ACHN (cell line): ENCODE results near the gene SUN3.

Source experiments
- DNase-seq: peaks from one replicate; pipeline ENCODE4 v3.0.0-alpha.2; 2015
- in situ Hi-C: cut with HindIII; loops from 2 replicates; pipeline ENCODE4 v1.10.0; 2017; ENCODE audit warnings: low sequenced_read_pairs, low pct_ligation_motif_present, low pct_unique_long_range_greater_than_20kb

Gene SUN3

GRCh38 chr7:47938574-47939165 lies 90.2 kb downstream of the SUN3 start:
- DNase-seq = peak; percentile 19
- in situ Hi-C loops = no loop called here

GRCh38 chr7:47937711-47938573 lies 91.0 kb downstream of the SUN3 start:
- DNase-seq = no peak
- in situ Hi-C loops = no loop called here
